ENCODE data around the gene ZNF827.

The ZNF827 gene

DNA sequence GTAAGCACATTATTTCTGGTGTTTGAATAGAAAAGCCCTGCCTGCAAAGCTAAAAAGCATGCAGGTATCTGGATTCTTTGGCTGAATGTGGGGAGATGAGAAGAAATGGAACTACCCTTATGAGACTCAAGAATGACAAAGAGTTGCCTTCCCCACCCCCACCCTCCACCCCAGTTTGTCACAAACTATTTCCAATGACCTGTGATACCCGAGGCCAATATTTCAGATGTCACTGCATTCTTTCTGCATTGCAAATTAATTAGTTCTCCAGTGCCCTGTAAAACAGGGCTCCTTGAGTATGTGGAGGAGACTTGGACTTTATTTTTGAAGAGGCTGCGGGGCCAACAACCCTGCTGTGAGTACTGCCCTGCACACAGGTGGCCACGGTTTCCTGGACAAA, 116.4 kb downstream of the ZNF827 start:
- in situ Hi-C loops (cut with HindIII; ENCODE audit: low sequenced_read_pairs): no loop called here
- H3K4me3 ChIP-seq (ENCODE audit: low read depth, low read length): no peak overlapping the region
- no peak for DNase-seq (ENCODE audit: low read depth)
- TF ChIP-seq, protein P1, sequence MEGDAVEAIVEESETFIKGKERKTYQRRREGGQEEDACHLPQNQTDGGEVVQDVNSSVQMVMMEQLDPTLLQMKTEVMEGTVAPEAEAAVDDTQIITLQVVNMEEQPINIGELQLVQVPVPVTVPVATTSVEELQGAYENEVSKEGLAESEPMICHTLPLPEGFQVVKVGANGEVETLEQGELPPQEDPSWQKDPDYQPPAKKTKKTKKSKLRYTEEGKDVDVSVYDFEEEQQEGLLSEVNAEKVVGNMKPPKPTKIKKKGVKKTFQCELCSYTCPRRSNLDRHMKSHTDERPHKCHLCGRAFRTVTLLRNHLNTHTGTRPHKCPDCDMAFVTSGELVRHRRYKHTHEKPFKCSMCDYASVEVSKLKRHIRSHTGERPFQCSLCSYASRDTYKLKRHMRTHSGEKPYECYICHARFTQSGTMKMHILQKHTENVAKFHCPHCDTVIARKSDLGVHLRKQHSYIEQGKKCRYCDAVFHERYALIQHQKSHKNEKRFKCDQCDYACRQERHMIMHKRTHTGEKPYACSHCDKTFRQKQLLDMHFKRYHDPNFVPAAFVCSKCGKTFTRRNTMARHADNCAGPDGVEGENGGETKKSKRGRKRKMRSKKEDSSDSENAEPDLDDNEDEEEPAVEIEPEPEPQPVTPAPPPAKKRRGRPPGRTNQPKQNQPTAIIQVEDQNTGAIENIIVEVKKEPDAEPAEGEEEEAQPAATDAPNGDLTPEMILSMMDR (IDR thresholded peaks at IDR 0.05; ENCODE audit: low read depth, low read length, missing control alignments): no peak

DNA sequence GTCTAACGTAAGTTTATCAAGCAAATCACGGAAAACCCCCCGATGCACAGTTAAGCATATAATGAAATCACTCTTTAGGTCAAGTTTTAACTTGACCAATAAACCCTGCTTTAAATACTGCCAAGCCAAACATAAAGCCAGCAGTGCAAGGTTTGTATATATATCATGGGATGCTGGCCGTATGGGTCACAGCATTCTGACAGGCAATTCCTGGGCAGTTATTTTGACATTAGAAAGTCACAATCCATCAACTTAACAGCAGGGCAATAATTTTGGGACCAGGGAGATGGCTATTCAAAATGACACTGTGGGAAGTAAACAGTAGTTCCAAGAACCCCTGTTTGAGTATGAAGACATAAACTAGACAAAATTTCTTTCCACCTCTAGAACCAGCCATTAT, 116.9 kb downstream of the ZNF827 start:
- in situ Hi-C loops (cut with HindIII; ENCODE audit: low sequenced_read_pairs): no loop called here
- no peak overlapping the region for H3K4me3 ChIP-seq (ENCODE audit: low read depth, low read length)
- TF ChIP-seq, protein P1 (IDR thresholded peaks at IDR 0.05; ENCODE audit: low read depth, low read length, missing control alignments): no peak
- no peak for DNase-seq (ENCODE audit: low read depth)

DNA sequence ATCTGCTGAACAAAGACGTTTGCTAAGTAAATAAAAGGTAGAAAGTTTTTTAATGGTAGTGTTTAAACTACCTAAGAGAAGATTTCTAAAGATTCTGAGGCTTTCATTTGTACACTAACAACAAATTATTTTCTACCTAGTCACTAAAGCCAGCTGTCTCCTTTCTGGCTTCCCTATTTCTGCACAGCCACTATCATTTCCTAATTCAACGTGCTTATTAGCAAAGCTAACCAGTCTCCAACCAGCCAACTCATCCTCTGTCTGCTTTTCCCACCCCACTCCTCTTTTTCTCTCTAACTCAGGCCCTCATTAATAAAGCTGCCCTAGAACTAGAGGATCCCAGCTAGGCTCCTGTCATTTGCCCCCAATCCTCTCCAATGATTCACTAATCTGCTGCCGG, 118.2 kb downstream of the ZNF827 start:
- DNase-seq (ENCODE audit: low read depth): no peak
- no peak overlapping the region for H3K4me3 ChIP-seq (ENCODE audit: low read depth, low read length)
- in situ Hi-C loops (cut with HindIII; ENCODE audit: low sequenced_read_pairs): no loop called here
- TF ChIP-seq, protein P1 (IDR thresholded peaks at IDR 0.05; ENCODE audit: low read depth, low read length, missing control alignments): no peak

DNA sequence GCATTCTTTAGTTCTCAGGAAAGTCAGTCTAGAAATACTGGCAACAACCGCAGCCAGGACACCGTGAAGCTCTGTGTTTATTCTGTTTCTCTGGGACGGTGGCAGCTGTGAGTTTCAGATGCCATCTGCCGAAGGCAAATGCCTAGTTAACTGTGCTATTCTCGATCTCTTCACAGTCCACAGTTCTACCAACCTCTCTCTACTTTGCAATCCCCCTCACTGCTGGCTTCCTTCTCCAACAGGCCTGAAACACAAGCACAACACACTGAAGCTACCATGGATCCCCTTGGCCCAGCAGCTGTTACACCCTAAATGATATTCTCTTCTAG, 118.8 kb downstream of the ZNF827 start:
- no peak overlapping the region for H3K4me3 ChIP-seq (ENCODE audit: low read depth, low read length)
- no peak for DNase-seq (ENCODE audit: low read depth)
- in situ Hi-C loops (cut with HindIII; ENCODE audit: low sequenced_read_pairs): no loop called here
- TF ChIP-seq, protein P1 (IDR thresholded peaks at IDR 0.05; ENCODE audit: low read depth, low read length, missing control alignments): no peak

DNA sequence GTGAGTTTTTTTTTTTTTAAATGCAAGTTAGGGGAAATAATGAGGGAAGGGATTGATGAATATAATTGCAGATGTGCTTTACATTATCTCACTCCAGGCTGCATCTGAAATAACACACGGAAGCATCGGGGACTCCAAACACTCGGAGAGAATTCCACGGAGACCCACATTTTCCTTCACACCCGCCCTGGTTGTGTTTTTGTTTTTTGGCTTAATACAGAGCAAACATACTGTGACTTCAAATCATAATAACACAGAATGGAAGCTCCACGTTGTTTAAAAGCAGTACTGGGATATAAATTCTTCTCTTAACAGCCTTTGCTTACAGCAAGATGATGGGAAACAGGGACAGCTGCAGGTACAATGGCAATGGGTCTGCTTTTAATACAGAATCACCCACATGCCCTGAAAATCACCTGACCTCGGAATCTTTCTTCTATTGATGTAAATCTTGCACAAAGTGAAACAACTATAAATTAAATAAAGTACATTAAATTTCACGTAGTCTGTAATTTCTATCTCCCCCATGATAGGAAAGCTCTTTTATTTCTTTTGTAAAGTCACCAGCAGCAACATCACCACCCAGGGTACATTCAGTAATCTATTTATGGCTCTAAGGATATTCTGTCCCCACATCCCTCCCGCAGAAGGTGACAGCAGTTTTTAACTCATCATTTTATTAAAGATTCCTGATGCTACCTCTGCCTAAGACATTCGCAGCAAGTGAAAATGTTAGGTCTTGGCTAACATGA, 119.3 kb downstream of the ZNF827 start:
- in situ Hi-C loops (cut with HindIII; ENCODE audit: low sequenced_read_pairs): no loop called here
- TF ChIP-seq, protein P1 (IDR thresholded peaks at IDR 0.05; ENCODE audit: low read depth, low read length, missing control alignments): no peak
- no peak overlapping the region for H3K4me3 ChIP-seq (ENCODE audit: low read depth, low read length)
- DNase-seq (ENCODE audit: low read depth): no peak

DNA sequence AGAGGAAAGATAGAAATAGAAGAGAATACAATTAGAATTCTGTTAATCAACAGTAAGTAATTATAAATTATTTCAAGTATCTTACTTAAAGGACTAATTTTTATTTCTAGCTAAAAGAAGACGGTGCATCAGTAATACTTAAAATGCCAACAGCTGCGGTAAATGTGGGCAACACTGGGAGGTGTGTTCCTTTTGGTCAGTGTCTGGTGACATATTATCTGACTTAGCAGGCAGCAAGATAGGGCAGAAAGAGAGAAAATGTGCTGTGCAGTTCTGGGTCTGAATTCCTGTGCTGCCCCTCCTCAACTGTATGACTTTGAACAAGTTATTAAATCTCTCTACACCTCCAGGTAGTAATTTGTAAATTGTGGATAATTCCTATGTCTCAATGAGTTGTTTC, 120.6 kb downstream of the ZNF827 start:
- in situ Hi-C loops (cut with HindIII; ENCODE audit: low sequenced_read_pairs): no loop called here
- TF ChIP-seq, protein P1 (IDR thresholded peaks at IDR 0.05; ENCODE audit: low read depth, low read length, missing control alignments): no peak
- no peak overlapping the region for H3K4me3 ChIP-seq (ENCODE audit: low read depth, low read length)
- DNase-seq (ENCODE audit: low read depth): no peak
